ENCODE data around the gene LMNTD2.

The LMNTD2 gene

GRCh38 chr11:555780-556661 is 4.5 kb downstream of the LMNTD2 start:
- no peak for TF ChIP-seq POLR2AphosphoS5 (IDR thresholded peaks at IDR 0.05; ENCODE audit: low read depth, low read length)
- TF ChIP-seq TAF1 (IDR thresholded peaks at IDR 0.05; ENCODE audit: borderline replicate concordance, low read depth, low read length) = no peak
- TF ChIP-seq POLR2A (IDR thresholded peaks at IDR 0.05; ENCODE audit: low read depth, low read length) = no peak
- no peak for DNase-seq (ENCODE audit: insufficient read length)
- peak; percentile 66 for FAIRE-seq

GRCh38 chr11:555227-555779 is 5.2 kb downstream of the LMNTD2 start:
- FAIRE-seq (no peak), DNase-seq (ENCODE audit: insufficient read length) (no peak)
- TF ChIP-seq POLR2A (IDR thresholded peaks at IDR 0.05; ENCODE audit: low read depth, low read length) (no peak), POLR2AphosphoS5 (IDR thresholded peaks at IDR 0.05; ENCODE audit: low read depth, low read length) (no peak), TAF1 (IDR thresholded peaks at IDR 0.05; ENCODE audit: borderline replicate concordance, low read depth, low read length) (no peak)

GRCh38 chr11:554428-555226 is 5.9 kb downstream of the LMNTD2 start:
- FAIRE-seq = peak; percentile 97
- TF ChIP-seq TAF1 (IDR thresholded peaks at IDR 0.05; ENCODE audit: borderline replicate concordance, low read depth, low read length) (no peak), POLR2A (IDR thresholded peaks at IDR 0.05; ENCODE audit: low read depth, low read length) (no peak), POLR2AphosphoS5 (IDR thresholded peaks at IDR 0.05; ENCODE audit: low read depth, low read length) (no peak)
- DNase-seq (ENCODE audit: insufficient read length) = peak; percentile 89

GRCh38 chr11:553988-554340 is 6.6 kb downstream of the LMNTD2 start:
- TF ChIP-seq POLR2AphosphoS5 (IDR thresholded peaks at IDR 0.05; ENCODE audit: low read depth, low read length) = no peak
- no peak for TF ChIP-seq TAF1 (IDR thresholded peaks at IDR 0.05; ENCODE audit: borderline replicate concordance, low read depth, low read length)
- TF ChIP-seq POLR2A (IDR thresholded peaks at IDR 0.05; ENCODE audit: low read depth, low read length) = no peak
- no peak for DNase-seq (ENCODE audit: insufficient read length)
- FAIRE-seq = no peak

GRCh38 chr11:553083-553987 is 7.2 kb downstream of the LMNTD2 start:
- DNase-seq (ENCODE audit: insufficient read length) (no peak), FAIRE-seq (no peak)
- TF ChIP-seq TAF1 (IDR thresholded peaks at IDR 0.05; ENCODE audit: borderline replicate concordance, low read depth, low read length) (no peak), POLR2AphosphoS5 (IDR thresholded peaks at IDR 0.05; ENCODE audit: low read depth, low read length) (no peak), POLR2A (IDR thresholded peaks at IDR 0.05; ENCODE audit: low read depth, low read length) (no peak)

GRCh38 chr11:551596-551995 is 8.9 kb downstream of the LMNTD2 start:
- DNase-seq (ENCODE audit: insufficient read length) (no peak), FAIRE-seq (no peak)
- TF ChIP-seq POLR2A (IDR thresholded peaks at IDR 0.05; ENCODE audit: low read depth, low read length) (no peak), TAF1 (IDR thresholded peaks at IDR 0.05; ENCODE audit: borderline replicate concordance, low read depth, low read length) (no peak), POLR2AphosphoS5 (IDR thresholded peaks at IDR 0.05; ENCODE audit: low read depth, low read length) (no peak)

GRCh38 chr11:551131-551530 is 9.4 kb downstream of the LMNTD2 start:
- FAIRE-seq (no peak), DNase-seq (ENCODE audit: insufficient read length) (no peak)
- no peak for TF ChIP-seq TAF1 (IDR thresholded peaks at IDR 0.05; ENCODE audit: borderline replicate concordance, low read depth, low read length)
- TF ChIP-seq POLR2AphosphoS5 (IDR thresholded peaks at IDR 0.05; ENCODE audit: low read depth, low read length) = no peak
- TF ChIP-seq POLR2A (IDR thresholded peaks at IDR 0.05; ENCODE audit: low read depth, low read length) = no peak

GRCh38 chr11:550746-551085 is 9.8 kb downstream of the LMNTD2 start:
- TF ChIP-seq TAF1 (IDR thresholded peaks at IDR 0.05; ENCODE audit: borderline replicate concordance, low read depth, low read length) (no peak), POLR2AphosphoS5 (IDR thresholded peaks at IDR 0.05; ENCODE audit: low read depth, low read length) (no peak), POLR2A (IDR thresholded peaks at IDR 0.05; ENCODE audit: low read depth, low read length) (no peak)
- DNase-seq (ENCODE audit: insufficient read length) = no peak
- FAIRE-seq = no peak

- TF ChIP-seq TAF1 (IDR thresholded peaks at IDR 0.05; ENCODE audit: borderline replicate concordance, low read depth, low read length) = no peak
- TF ChIP-seq POLR2A (IDR thresholded peaks at IDR 0.05; ENCODE audit: low read depth, low read length) = no peak
- no peak for TF ChIP-seq POLR2AphosphoS5 (IDR thresholded peaks at IDR 0.05; ENCODE audit: low read depth, low read length)
- no peak for FAIRE-seq
- no peak for DNase-seq (ENCODE audit: insufficient read length)
These were observed 10.4 kb downstream of the LMNTD2 start for GRCh38 chr11:550021-550745.
